Glomerular visceral epithelial cell (primary cell): ENCODE data around the gene TBCCD1.
"Not testable (repeated sequence)": the region's sequence is repeated elsewhere in the genome, so short reads cannot be mapped to it uniquely, and the experiment has no call there.

Experiments
- DNase-seq: peaks from one replicate; pipeline ENCODE4 v3.0.0-alpha.2; 2016; ENCODE audit errors: extremely low spot score

TBCCD1 gene

DNA sequence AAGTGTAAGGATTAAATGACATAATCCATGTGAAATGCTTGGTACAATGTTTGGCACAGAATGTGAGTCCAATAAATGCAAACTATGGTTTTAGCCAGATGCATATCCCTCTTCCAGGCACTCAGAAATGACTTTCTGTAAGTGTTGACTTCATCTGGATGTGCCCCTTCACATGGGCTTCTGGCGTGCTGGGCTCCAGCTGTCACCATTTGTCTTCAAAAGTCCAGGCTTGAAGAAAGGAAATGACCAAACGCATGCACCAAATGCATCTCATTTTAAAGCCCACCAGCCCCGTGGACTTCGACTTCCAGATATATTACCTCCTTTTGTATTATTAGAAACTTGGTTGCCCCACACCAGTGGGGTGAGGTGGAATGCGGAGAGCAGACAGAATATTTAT, 46.7 kb downstream of the TBCCD1 start:
- no peak for DNase-seq

- no peak for DNase-seq
Measured at GRCh38 chr3:186519021-186519658, 48.0 kb downstream of the TBCCD1 start.

- no peak for DNase-seq
Measured at GRCh38 chr3:186517218-186517617, 49.9 kb downstream of the TBCCD1 start.

- DNase-seq: no peak
Measured at GRCh38 chr3:186516646-186517045, 50.5 kb downstream of the TBCCD1 start.

DNA sequence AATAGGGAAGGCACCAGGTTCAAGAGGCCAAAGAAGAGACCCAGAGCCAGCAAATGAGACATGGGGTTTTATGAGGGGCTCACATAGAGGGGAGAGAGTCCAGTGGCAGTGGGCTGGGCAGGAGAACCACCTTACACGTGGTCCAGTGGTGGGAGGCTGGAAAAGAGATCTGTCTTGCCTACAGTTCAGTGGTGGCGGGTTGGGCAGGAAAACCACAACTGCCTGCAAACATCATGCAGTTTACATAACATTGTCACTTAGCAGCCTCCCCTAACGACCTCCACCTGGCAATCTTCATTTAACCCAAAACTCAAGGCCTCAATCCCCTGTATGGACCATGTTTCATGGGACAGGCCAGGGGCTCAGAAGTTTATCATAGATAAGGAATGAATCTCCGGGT, 52.0 kb downstream of the TBCCD1 start:
- no peak for DNase-seq

GRCh38 chr3:186514296-186515002, 52.7 kb downstream of the TBCCD1 start:
- no peak for DNase-seq

GRCh38 chr3:186513386-186513785, 53.8 kb downstream of the TBCCD1 start:
- no peak for DNase-seq

- no peak for DNase-seq
Measured at GRCh38 chr3:186512570-186513302, 54.4 kb downstream of the TBCCD1 start.

DNA sequence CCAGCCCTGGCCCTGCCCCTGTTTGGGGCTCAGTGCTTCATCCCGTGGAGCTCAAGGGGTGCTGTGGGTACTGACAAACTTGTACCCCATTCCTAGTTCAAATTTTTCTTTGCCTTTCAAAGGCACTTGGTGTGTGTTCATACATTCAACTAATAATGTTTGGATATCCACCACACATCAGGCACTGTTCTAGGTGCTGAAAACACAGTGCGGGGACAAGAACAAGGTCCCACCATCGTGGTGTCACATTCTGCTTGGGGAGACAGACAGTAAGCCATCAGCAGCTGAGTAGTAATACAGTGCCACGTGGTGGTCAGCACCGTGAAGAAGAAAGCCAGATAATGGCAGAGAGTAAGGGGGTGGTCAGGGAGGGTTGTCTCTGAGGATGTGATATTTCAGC, 55.4 kb downstream of the TBCCD1 start:
- DNase-seq: no peak

DNA sequence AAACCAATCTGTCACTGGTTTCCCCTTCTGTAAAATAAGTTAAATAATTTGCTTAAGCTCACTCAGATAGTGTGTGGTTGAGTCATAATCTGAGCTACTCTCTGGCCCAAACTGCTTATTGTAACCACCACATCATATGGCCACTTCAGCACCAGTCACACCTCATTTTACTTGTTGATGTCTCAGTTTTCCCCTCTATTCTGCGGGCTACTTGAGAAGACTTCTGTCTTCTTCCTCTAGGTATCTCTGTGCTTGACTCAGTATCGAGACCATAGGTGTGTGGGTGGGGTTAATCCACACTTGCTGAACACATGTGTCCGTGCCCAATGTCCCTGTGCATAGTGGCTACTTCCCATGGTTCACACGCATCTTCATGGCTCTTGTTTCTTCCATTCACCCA, 55.9 kb downstream of the TBCCD1 start:
- no peak for DNase-seq

DNA sequence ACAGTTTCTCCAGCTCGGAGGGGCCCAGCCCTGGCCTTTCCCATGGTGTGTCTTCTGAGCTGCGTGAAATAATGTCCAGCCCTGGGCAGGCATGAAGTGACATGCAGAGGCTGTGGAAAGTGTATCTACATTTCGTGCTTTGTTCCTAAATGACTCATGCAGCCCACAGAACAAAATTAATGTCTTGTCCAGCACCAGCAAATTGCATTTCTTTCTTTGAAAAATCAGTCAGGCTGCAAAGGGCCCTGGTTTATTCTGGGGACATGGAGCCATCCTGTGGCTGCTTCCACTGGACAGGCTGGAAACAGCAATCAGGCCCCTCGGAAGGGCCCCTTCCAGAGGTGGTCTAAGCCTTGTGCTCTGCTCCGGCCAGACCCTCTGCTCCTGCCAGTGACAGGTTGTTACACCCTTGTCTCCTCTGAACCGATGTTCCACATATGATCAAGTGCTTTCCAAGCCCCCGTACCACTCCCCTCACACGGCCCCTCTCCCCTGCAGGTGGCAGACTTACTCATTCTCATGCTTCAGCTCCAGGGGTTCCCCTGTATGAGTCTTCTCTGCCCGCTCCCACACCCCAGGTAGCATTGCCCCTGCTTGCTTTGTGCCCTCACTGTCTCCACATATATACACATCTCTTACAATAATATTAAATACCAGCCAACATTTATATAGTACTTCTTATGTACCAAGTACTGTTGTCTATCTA, 56.6 kb downstream of the TBCCD1 start:
- no peak for DNase-seq

GRCh38 chr3:186509423-186509822, 57.7 kb downstream of the TBCCD1 start:
- DNase-seq: no peak

DNA sequence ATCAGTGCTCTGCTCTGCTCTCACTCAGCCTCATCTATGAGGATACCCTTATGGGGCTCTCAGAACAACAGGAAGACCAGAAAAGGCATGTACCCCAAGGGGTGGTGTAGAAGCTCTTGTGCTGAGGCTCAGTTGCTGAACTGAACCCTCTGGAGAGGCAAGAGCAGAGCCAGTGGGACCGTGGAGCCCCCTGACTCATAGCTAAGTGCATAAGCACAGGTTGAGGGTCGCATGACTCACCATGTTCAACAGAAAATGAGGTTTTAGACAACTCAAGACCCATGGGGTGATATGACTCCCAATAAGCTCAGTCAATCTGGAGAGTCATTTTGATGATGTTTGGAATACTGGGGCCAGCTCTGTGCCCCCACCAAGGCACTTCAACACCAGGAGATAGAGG, 60.3 kb downstream of the TBCCD1 start:
- DNase-seq: no peak

DNA sequence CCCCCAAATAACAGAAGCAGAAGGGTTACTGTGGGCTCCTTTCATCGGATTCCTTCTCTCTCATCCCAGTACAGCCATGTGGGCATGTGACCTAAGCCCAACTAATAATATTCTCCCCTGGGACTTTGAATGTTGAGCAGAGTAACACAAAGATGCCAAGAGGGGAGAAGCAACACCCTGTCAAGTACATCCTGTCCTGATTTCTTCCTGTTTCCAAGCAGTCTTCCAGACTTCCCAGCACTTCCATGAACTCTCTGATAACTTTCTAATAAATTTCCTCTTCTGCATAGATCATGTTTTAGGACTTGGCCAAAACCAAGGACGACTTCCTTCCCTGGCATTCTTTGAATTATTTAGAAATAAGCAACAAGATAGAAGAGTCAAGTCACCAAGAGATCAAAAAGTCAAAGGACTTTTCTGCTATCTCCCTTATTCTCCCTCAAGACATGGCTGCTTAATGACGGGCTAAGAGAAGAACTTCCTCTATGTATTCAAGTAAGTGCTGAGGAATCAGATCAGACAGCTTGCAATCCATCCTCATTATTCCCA, 60.9 kb downstream of the TBCCD1 start:
- DNase-seq: no peak

DNA sequence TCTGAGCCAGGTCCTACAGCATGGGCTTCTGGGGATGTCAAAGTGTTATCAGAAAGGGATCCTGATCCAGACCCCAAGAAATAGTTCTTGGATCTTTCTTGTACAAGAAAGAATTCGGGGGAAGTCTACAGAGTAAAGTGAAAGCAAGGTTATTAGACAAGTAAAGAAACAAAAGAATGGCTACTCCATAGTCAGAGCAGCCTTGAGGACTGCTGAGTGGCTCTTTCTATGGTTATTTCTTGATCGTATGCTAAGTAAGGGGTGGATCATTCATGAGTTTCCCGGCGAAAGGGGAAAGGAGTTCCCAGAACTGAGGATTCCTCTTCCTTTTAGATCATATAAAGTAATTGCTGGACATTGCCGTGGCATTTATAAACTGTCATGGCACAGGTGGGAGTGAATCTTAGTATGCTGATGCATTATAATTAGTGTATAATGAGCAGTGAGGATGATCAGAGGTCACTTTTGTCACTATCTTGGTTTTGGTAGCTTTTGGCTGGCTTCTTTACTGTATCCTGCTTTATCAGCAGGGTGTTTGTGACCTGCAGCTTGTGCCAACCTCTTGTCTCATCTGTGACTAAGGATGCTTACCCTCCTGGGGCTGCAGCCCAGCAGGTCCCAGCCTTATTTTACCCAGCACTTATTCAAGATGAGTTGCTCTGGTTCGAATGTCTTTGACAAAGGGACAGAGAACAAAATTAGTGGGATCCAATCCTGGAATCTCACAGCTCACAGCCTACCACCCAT, 64.0 kb downstream of the TBCCD1 start:
- no peak for DNase-seq

GRCh38 chr3:186502138-186502948, 64.8 kb downstream of the TBCCD1 start:
- DNase-seq: no peak

DNA sequence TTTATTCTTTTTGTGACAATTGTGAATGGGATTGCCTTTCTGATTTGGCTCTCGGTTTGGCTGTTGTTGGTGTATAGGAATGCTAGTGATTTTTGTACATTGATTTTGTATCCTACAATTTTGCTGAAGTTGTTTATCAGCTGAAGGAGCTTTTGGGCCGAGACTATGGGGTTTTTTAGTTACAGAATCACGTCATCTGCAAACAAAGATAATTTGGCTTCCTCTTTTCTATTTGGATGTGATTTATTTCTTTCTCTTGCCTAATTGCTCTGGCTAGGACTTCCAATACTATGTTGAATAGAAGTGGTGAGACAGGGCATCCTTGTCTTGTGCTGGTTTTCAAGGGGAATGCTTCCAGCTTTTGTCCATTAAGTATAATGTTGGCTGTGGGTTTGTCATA, 67.2 kb downstream of the TBCCD1 start:
- DNase-seq: not testable (repeated sequence)

- not testable (repeated sequence) for DNase-seq
Measured at GRCh38 chr3:186498022-186498421, 69.1 kb downstream of the TBCCD1 start.

GRCh38 chr3:186497608-186498007, 69.5 kb downstream of the TBCCD1 start:
- no peak for DNase-seq

- DNase-seq: no peak
Measured at GRCh38 chr3:186496635-186497034, 70.5 kb downstream of the TBCCD1 start.
